Testis (tissue), 3 donors: ENCODE data around the gene DIO1. TPM values are rescaled to one million over a fixed set of nuclear protein-coding genes. Genes with fewer than 3 reads are reported as not detected.

Source experiments
- DNase-seq: peaks from one replicate; pipeline ENCODE4 v3.0.0-alpha.2; 2019
- H3K27ac ChIP-seq, 2 donors: fragments of 200-600 bp; sonication (generic); one replicate each; pipeline ENCODE4 v1.5.1; 2019
- H3K27me3 ChIP-seq: fragments of 200-600 bp; sonication (generic); one replicate; pipeline ENCODE4 v1.5.1; 2019
- H3K36me3 ChIP-seq: fragments of 200-600 bp; sonication (generic); one replicate; pipeline ENCODE4 v1.5.1; 2017; ENCODE audit warnings: low read depth; ENCODE audit errors: missing control alignments
- H3K4me1 ChIP-seq: fragments of 200-600 bp; sonication (generic); one replicate; pipeline ENCODE4 v1.5.1; 2019
- H3K4me3 ChIP-seq, 2 donors: fragments of 200-600 bp; sonication (generic); one replicate each; pipeline ENCODE4 v1.5.1; 2017 to 2019
- H3K9me3 ChIP-seq: fragments of 200-600 bp; sonication (generic); one replicate; pipeline ENCODE4 v1.5.1; 2017
- CTCF ChIP-seq, 3 experiments: fragments of 450-650 bp in 2 of 3; fragments of 200-600 bp in 1 of 3; sonication (generic) in 1 of 3; IDR thresholded peaks; one replicate each; pipeline ENCODE4 v1.5.1; 2016 to 2019; ENCODE audit warnings: antibody characterized with exemption in 3 of 3, mild to moderate bottlenecking in 2 of 3, moderate library complexity in 1 of 3
- POLR2A ChIP-seq: fragments of 450-650 bp; IDR thresholded peaks from one replicate; pipeline ENCODE4 v1.6.1; 2017; ENCODE audit warnings: antibody characterized with exemption, mild to moderate bottlenecking, moderate library complexity
- whole genome bisulfite sequencing, 2 donors: methylation state at CpG; one replicate each; pipeline ENCODE4 v1.1.5; 2018; 5-methylcytosine and 5-hydroxymethylcytosine counted together
- intact Hi-C: fragments of 100-400 bp; cut with DNase I; formaldehyde crosslinking; loops from one replicate; pipeline ENCODE4 v1.15.1; 2023; ENCODE audit warnings: low total_unique reads
- polyA plus RNA-seq: library from polyadenylated mRNA; stranded (reverse); fragments of 350-450 nt; fragmentation: Illumina TruSeq; extraction: RNeasy Lipid Tissue Mini Kit (QIAGEN cat#74804); gene quantifications from one replicate; pipeline ENCODE4 v1.2.3, GENCODE V29; 2014; ENCODE audit warnings: low read depth, low replicate concordance; ENCODE audit not compliant: insufficient read depth
- total RNA-seq, 2 donors: library from RNA; depleted of rRNA; stranded (reverse); fragments of >200 nt; gene quantifications; one replicate each; pipeline ENCODE4 v1.2.3, GENCODE V29; 2016

DIO1 gene
- total and polyA plus RNA-seq, 3 donors from 2014 or later = 0.81 to 1.7 TPM; not detected in 1

- H3K4me1 ChIP-seq = peaks cover 8% of the 10 kb centered on the region
- DNase-seq = no peak
Observed at GRCh38 chr1:53909946-53910345, 16.0 kb downstream of the DIO1 start.

GRCh38 chr1:53911442-53911841 is 17.5 kb downstream of the DIO1 start:
- no peak for TF ChIP-seq POLR2A
- no peak for TF ChIP-seq CTCF (IDR thresholded peaks at IDR 0.05)
- 88 to 91% methylated on average over 4 of the region's 4 CpGs for WGBS, 2 donors
- Histone ChIP-seq H3K4me1 (peaks cover 8% of the 10 kb centered on the region), H3K9me3 (no peaks in the 10 kb centered on the region), H3K4me3 (no peak overlapping the region), H3K36me3 (no peaks in the 10 kb centered on the region), H3K27me3 (no peaks in the 10 kb centered on the region), H3K27ac (no peak overlapping the region)
- intact Hi-C loops = no loop called here
- no peak for DNase-seq

More at GRCh38 chr1:53909946-53910345, 16.0 kb downstream of the DIO1 start:
- no peaks in the 10 kb centered on the region for H3K9me3 ChIP-seq
- H3K36me3 ChIP-seq = no peaks in the 10 kb centered on the region
- H3K27me3 ChIP-seq = no peaks in the 10 kb centered on the region
- peak overlapping the region in 1 of 2 donors; percentile 2 for H3K27ac ChIP-seq
- no peak for TF ChIP-seq POLR2A
- TF ChIP-seq CTCF (IDR thresholded peaks at IDR 0.05) = no peak
- intact Hi-C loops = no loop called here
- H3K4me3 ChIP-seq = no peak overlapping the region
- 44 to 57% methylated on average over 3 of the region's 3 CpGs for WGBS, 2 donors

GRCh38 chr1:53913352-53914033 is 19.5 kb downstream of the DIO1 start:
- WGBS, 2 donors = 77 to 79% methylated on average over 5 of the region's 5 CpGs
- intact Hi-C loops = no loop called here
- no peaks in the 10 kb centered on the region for H3K9me3 ChIP-seq
- H3K27ac ChIP-seq = no peak overlapping the region
- no peak for DNase-seq
- peaks cover 8% of the 10 kb centered on the region for H3K4me1 ChIP-seq
- no peaks in the 10 kb centered on the region for H3K36me3 ChIP-seq
- no peak overlapping the region for H3K4me3 ChIP-seq
- no peaks in the 10 kb centered on the region for H3K27me3 ChIP-seq
- TF ChIP-seq POLR2A = no peak
- no peak for TF ChIP-seq CTCF (IDR thresholded peaks at IDR 0.05)

- Histone ChIP-seq H3K36me3 (no peaks in the 10 kb centered on the region), H3K27ac (no peak overlapping the region), H3K27me3 (no peaks in the 10 kb centered on the region), H3K9me3 (no peaks in the 10 kb centered on the region), H3K4me3 (no peak overlapping the region), H3K4me1 (no peaks in the 10 kb centered on the region)
- no peak for DNase-seq
- 62 to 64% methylated on average over 5 of the region's 5 CpGs for WGBS, 2 donors
- intact Hi-C loops = no loop called here
- no peak for TF ChIP-seq POLR2A
- TF ChIP-seq CTCF (IDR thresholded peaks at IDR 0.05) = no peak
Observed at GRCh38 chr1:53918343-53918742, 24.4 kb downstream of the DIO1 start.

GRCh38 chr1:53919675-53920066 is 25.7 kb downstream of the DIO1 start:
- no peaks in the 10 kb centered on the region for H3K4me1 ChIP-seq
- no peaks in the 10 kb centered on the region for H3K36me3 ChIP-seq
- no peak overlapping the region for H3K27ac ChIP-seq
- intact Hi-C loops = no loop called here
- DNase-seq = no peak
- H3K4me3 ChIP-seq = no peak overlapping the region
- TF ChIP-seq CTCF (IDR thresholded peaks at IDR 0.05) (no peak), POLR2A (no peak)
- H3K27me3 ChIP-seq = no peaks in the 10 kb centered on the region
- WGBS, 2 donors = 87 to 99% methylated on average over 3 of the region's 3 CpGs
- no peaks in the 10 kb centered on the region for H3K9me3 ChIP-seq
